Fibroblast of skin of left quadriceps (primary cell): ENCODE data around the gene TTLL7.
A peak's percentile ranks its signal among the peaks of the same experiment; 100 is the strongest.
"Not testable (repeated sequence)": the region's sequence is repeated elsewhere in the genome, so short reads cannot be mapped to it uniquely, and the experiment has no call there.

Source experiments
- DNase-seq, 2 experiments: peaks; one replicate each; pipeline ENCODE4 v3.0.0-alpha.2; 2013; ENCODE audit warnings: low read depth in 2 of 2

The TTLL7 gene

DNA sequence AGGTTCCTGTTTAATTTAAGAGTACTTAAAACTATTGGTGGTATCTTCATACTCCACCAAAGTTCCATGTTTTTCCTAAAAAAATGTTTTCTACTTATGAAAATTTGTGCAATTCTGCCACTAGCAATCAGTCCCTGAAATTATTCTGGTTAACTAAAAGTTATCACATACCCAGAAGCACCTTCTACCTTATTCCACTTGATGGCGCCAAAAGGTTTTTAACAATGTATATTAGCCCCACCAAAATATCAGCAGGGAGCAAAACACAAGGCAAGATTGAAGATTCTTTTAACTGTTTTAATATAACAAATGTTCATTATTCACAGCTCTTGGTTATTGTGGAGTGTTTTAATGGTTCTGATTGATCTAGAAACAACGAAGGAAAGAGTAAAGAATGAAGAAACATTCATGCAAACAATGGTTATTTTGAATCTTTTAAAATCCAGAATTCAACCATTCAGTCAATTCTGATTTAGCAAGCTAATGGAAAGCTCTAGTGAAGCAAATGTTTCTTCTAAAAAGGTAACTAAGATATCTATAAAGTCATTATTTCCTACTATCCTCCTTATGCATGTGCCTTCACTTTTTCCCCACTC is 67.2 kb downstream of the TTLL7 start:
- DNase-seq = peak; percentile 22 to 27

DNA sequence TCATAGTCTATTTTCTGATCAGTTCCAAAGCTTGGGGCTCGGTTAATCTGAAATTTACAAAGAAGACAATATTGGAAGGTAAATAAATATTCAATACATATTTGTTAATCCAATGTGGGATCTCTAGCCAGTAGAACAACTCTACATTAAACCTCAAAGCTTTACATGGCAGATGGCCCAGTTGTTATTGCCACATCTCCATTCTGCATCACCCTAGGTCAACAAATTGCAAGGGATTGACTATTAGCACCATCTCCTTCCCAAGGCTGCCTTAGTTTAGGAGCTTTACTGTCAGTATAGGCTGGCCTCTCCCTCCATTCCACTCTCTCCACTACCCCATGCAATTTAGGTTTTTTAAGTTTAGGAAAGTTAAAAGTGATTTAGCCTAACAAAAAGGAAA is 69.7 kb downstream of the TTLL7 start:
- DNase-seq = peak; percentile 28 to 34

DNA sequence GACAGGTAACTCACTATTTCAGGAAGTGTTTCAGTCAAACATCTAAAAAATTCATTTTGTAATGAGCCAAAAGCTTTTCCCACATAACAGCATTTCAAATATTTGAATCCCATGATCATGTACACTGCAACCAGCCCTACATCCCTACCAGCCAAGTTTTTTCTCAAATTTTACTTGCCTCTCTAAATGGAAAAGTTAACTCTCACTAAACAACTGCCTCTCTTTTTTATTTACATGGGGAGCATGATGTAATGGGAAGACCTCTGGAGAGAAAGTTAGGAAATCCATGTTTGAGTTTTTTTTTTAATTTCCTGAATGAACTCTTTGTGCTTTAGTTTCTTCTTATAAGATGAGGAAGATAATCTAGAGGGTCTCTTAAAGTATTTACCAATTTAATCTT is 70.5 kb downstream of the TTLL7 start:
- no peak for DNase-seq

DNA sequence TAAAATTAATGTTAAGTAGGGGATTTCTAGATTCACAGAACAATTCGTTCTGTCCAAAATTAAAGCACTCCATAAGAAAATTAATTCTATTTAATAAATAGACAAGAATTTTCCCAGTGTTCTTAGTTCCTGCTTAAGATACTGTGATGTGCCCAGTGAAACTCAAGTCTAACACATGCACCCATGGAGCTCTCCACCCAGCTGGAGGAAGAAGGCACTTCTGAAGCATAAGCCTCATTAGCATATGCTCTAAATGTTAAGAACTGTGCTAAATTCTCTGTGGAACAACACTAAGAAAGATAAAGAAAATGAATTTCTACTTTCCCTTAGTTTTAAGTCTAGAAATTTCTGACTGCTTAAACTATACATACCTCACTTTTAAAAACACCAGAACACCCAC is 71.2 kb downstream of the TTLL7 start:
- no peak for DNase-seq

DNA sequence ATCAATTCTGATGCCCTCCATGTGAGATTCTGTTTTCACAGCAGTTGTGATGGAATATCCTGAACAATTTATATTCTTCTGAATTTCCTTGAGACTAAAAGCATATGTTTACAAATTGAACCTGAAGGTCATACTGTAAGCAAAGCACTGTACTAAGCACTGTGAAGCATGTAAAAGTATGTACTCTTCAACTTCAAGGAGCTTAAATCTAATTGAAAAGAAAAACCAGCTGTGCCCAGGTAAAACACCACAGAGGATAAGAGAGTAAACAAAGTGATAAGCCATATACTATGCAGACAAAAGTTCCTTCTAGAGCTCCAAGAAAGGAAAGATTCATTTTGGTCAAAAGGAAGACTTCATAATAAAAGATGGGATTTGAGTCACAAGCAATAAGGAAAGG is 71.9 kb downstream of the TTLL7 start:
- no peak for DNase-seq

DNA sequence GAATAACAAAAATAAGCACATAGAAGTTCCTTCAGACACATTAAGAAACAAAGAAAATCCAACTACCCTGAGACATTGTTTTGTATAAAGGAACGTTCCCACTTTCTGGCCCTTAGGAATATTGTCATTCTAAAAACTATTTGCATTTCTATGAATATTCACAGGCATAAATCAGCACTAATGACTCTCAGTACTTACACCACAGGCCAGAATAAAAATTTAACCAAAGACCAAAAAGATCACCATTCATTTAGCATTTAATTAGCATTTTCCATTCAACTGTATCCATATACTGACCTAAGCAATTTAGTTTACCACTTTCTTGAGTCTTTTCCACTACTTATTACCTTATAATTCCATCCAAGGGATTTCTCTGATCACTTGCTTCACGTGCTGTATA is 75.4 kb downstream of the TTLL7 start:
- no peak for DNase-seq

DNA sequence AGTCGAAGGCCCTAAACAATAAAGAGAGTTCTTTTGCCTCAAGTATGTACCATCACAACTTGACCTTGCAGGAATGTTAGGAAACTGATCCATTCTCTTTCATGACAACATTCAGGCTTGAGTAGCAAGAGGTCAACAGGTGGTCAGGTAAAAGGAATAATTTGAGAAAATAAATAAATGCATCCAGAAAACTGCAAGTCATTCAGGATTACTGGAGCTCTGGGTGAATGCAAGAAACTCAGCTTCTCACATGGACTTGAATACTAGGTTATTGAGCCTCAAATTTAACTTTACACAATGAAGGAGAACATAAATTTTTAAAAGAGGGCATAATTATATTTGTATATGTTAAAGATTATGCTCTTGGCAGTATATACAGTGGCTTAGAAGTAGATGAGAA is 76.5 kb downstream of the TTLL7 start:
- no peak for DNase-seq

DNA sequence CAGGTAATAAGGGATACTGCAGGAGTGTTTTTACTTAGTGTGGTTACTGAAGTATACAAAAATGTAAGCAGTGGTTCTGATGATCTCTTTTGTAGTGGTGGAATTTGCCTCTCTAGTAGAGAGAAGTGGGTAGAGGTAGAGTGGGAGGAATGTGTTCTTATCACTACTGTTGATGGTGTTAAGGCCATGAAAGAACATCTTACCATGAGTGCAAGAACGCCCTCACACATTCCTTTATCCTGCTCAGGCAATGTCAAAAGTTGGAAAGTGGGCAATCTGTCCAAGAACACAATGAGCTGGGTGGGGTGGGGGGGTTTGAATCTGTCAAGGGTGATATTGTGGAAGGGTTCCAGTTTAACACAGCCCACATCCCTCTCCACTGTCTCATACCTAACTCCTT is 78.6 kb downstream of the TTLL7 start:
- DNase-seq = no peak

DNA sequence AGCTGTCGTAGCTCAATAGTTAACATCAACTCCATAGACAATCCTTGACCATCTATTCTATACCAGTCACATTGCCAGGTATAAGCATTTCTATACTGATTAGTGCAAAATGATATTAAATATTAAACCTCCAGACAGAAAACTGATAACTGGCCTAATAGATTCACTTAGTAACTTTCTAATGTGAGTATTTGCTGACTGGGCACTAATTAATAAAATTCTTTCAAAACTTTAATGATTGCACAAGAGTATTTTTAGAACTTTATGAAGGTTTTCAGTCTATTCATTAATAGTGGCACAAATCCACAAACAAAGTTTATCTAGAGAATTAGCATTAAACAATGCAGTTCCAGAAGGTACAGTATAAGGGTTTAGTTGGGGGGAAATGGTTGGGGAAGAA is 79.1 kb downstream of the TTLL7 start:
- no peak for DNase-seq

DNA sequence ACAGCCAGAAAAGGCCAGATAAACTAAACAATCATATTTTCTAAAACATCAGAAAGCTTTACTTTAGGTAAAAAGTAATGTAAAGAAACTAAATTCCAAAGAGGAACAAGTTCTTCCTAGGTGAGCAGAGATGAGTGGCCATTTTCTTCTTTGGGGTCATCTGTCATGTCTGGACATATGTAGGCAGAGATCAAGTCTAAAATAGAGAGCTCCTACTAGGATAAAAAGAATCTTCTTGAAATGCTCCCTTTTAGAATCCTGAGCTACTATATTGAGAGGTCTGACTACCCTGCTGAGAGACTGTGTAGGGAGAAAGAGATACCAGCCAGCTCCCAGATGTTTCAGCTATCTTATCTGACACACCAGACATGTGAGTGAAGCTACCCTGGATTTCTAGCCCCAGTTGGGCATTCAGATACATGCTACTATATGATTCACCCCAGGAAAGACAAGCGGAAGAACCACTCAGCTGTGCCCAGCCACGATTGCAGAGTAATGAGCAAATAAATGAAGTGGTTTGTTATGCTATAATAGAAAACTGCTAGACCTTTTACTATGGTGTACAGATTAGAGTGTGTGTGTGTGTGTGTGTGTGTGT is 80.1 kb downstream of the TTLL7 start:
- no peak for DNase-seq

DNA sequence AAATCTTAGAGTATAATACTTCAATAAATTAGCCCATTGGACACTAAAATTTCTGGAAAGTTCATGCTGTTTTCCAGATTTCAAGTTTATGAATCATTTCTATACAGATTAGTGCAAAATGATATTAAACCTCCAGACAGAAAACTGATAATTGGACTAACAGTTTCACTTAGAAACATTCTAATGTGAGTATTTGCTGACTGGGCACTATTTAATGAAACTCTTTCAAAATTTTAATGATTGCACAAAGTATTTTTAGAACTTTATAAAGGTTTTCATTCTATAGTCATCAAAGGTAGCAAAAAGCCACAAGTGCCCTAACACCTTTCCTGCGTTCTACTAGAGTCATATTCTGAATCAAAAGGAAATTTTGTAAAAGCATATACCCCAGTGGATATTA is 81.0 kb downstream of the TTLL7 start:
- no peak for DNase-seq

DNA sequence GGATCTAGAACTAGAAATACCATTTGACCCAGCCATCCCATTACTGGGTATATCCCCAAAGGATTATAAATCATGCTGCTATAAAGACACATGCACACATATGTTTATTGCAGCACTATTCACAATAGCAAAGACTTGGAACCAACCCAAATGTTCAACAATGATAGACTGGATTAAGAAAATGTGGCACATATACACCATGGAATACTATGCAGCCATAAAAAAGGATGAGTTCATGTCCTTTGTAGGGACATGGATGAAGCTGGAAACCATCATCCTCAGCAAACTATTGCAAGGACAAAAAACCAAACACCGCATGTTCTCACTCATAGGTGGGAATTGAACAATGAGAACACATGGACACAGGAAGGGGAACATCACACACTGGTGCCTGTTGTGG is 82.8 kb downstream of the TTLL7 start:
- not testable (repeated sequence) for DNase-seq

DNA sequence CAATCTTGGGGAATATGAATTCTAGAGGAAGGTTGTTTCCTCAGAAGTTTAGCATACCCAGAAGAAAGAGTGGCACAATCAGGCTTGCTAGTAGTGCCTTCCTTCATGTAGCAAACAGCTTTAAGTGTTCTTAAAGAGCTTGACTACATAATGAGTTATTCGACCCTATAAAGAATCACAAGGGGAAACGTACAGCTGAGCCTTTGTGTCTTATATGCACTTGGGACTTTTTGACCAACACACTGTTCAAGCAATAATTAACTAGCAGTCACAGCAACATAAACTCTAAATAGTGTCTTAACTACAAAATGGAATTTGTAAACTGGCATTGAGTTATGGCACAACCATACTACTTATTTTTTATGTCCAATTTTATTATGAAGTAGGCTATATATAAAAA is 86.1 kb downstream of the TTLL7 start:
- DNase-seq = no peak

DNA sequence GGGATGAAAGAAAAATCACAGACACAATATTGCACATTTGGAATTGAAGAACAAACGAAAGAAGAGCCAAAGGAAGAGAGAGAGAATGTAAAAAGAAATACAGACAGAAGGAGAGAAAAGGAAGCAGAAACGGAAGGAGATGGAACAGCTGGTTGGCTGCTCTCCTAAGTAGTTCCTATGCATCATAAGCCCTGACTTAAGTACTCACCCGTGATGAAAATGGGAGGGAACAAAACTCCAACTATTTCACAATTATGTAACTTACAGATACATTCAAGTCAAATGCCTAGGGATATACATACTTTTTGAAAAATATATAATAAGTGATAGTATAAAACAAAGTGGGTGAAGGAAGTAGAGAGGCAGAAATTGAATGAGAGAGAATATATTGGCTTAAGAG is 88.5 kb downstream of the TTLL7 start:
- no peak for DNase-seq

DNA sequence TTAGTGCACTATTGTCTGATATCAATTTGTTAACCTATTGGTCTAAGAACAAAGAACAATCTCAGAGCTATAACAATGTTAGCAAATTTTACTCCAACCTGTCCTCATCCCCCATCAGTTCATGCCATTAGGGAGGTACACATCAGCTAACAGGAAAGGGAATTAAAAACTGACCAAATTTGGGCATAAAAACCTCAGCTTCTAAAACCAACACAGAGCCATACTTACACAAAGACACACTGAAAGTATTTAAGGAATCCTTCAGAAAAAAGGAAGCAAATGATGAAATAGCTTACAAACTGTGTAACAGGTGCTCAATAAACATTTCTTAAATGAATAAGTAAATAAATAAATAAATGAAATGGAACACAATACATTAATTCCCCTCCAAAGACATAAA is 89.2 kb downstream of the TTLL7 start:
- no peak for DNase-seq

DNA sequence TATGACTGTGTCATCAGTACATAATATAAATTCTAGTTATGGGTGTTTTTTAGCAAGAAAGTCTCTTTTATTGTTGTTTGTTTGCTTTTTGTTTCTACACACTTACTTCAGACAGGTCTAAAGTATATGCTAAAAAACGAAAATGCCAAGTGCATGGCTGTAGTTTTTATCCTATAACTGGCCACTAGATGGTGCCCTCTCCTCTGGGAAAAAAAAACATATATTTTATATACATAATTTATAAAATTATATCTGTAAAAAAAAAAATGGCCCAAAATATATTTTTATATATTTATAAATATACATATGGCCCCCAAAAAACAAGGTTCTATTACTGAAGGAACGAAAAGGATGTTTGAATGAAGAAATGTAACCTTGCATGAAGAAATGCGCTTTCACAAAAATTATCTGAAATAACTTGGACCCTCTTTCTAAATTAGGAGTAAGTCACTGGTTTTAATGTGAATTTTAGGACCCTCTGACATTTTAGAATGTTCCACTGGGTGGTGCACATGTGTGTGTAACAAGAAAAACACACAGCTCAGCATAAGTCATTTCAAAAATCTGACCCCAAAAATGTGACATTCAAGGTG is 93.5 kb downstream of the TTLL7 start:
- DNase-seq = no peak

DNA sequence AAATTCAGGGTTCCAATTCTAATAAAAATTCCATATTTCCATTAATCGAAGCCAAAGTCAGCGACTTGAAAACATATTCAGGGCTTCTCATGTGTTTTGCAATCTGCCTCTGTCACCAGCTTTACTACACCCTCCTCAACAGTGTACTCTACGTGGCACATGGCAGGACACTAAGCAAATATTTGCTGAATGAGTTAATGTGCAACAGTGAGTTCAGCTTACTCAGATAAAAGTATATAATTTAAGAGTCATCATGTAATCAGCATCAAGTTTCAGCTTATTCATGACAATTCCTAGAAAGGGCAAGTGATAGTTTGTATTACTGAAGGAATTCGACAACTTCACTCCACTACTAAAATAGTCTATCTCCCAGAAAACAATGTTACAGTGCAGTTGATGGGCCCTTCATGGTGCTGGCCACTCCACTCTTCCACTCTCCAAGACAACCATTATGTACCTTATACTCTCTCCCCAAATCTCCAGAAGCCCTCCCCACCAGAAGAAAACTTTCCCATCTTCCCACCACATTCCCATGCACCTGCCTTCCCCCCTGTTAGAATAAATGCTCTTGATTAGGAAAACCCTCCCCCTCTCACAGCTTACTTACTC is 97.3 kb downstream of the TTLL7 start:
- peak; percentile 55 to 65 for DNase-seq

DNA sequence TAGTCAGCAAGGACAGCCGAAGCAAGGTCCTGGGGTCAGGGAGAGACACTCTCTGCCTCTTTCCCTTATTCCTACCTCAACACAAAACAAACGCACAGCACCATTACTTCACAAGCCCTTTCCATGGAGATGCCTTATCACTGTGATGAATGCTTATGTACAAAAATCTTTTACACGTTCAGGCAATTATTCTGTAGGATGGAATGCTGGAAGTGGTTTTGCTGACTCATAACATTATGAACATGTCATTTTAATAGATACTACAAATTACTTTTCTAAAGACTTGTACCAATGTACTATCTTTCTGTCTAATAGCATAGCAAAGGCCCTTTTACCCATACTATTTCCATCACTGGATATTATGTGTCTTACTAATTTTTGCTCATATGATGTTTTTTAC is 98.4 kb downstream of the TTLL7 start:
- DNase-seq = peak; percentile 66 to 72

DNA sequence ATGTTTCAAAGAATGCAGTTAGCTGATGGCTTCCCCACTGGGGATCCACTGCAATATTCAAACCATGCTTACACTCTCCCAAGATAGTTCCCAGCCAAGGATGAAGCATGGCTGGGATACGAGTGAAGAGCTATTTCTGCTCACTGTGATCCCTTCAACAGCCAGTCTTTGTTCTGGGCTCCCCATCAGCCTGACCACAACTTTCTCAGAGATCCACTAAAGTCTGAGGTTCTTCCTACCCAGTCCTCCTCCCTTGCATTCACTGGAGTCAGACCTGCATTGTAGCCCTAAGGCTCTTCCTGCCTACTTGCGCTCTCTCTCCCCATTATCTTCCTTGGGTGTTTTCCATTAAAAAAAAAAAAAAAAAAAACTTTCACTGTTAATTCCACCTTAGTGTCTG is 101.4 kb downstream of the TTLL7 start:
- DNase-seq = no peak

DNA sequence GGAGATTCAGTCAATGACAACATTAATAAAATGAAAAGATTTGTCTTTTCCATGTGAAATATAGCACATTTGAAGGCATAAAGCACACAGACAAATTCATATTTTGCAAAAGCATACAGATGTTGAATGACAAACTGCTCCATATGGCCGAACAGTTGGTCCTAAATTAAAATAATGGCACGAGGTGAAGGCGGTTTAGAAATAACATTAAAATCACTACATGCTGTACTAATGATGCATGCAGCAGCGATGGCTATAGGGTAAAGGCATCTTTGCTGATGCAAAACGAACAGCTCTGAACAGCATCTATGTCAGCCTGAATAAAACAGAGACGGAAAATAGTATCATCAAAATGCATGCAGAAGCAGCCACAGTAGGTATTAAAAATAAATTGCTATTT is 102.6 kb downstream of the TTLL7 start:
- DNase-seq = no peak

DNA sequence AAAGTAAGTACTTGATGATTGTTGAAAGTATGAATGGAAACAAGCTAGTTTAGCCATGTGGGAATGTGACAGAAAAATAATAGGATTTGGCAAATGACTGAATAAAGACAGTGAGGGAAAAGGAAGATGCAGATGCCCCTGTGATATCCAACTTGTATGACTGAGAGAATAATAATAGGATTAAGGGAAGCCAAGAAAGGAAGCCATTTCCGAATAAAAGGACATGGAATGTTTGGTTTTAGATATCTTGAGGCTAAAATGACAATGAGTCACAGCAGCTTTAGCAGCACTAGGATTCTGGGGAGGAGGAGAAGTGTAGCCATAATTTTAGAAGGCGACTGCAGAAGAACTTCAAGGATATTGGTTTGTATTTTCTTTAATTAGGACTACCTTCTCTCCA is 109.2 kb downstream of the TTLL7 start:
- no peak for DNase-seq

DNA sequence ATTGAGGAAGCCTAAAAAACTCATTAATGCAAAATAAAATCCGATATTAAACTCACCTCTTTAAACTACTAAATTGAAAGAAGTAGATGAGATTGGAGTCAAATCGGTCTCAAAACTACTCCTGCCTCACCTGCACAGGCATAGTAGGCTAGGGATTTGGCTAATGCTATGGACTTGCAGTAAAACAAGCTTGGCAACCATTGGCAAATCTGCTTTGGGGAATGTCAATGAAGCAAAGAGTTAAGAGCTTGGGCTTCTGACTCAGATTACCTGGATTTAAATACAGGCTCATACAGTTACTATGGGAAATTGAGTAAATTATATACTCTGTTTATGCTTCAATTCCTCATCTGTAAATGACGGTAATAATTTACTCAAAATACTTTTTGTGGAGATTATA is 111.4 kb downstream of the TTLL7 start:
- DNase-seq = no peak

DNA sequence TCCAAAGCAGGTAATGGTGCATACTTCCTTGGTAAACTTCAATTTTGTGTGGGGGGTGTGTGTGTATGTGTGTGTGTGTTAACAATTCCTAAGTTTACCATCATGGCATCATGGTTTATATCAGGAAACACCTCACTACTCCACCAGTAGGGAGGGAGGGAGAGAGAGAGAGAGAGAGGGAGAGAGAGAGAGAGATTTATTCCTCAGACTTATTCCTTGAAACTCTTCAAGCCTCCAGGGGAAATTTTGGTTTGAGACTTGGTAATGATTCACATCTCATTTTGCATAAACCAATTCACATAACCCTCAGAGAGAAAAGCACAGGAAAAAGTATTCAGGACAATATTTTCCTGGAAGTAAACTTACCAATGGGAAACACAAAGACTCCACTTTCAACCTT is 115.0 kb downstream of the TTLL7 start:
- DNase-seq = no peak
